ENCODE measurements around the gene ZNF81.
"Not testable (repeated sequence)": the region's sequence is repeated elsewhere in the genome, so short reads cannot be mapped to it uniquely, and the experiment has no call there.

Gene ZNF81

DNA sequence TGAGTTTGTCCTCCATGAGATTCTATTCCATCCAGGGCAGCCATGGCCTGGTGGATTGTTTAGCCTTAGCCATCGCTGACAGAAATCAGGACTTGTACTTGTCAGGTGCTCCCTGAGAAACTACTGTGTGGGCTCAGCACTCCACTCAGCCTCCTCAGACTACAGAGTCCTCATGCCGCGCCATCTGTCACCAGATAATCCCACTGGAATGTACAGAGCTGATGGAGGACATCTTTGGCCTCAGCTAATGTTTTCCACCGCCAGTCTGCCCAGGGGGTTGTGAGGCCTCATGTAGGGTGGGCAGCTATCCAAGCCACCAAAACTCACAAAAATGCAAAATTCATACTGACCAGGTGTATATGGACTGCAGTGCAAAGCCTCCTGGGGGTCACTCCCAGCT, 121.5 kb downstream of the ZNF81 start:
- H2AK5ac ChIP-seq (ENCODE audit: low read length); H2BK15ac ChIP-seq (replicated peaks; ENCODE audit: low read depth); H3K4me1 ChIP-seq (ENCODE audit: control insufficient read depth, low read depth, low read length); H3K27me3 ChIP-seq (ENCODE audit: insufficient read depth, low read length, poor library complexity); H3K4ac ChIP-seq (ENCODE audit: low read depth, low read length); H3K79me1 ChIP-seq (ENCODE audit: low read length); H3K27ac ChIP-seq (ENCODE audit: low read depth, low read length); H3K9ac ChIP-seq (ENCODE audit: low read length); H2BK5ac ChIP-seq (ENCODE audit: low read length); DNase-seq; H2BK120ac ChIP-seq (ENCODE audit: low read depth, low read length); H3K56ac ChIP-seq (ENCODE audit: low read length); H3K23ac ChIP-seq (ENCODE audit: low read length); H3K4me3 ChIP-seq (ENCODE audit: low read length); H3K4me2 ChIP-seq (ENCODE audit: low read length); H3K36me3 ChIP-seq (ENCODE audit: control insufficient read depth, insufficient read depth, low read length); H4K5ac ChIP-seq (ENCODE audit: low read length); H3K18ac ChIP-seq (ENCODE audit: low read length); H3K79me2 ChIP-seq (ENCODE audit: control insufficient read depth, insufficient read depth, low read length); H4K8ac ChIP-seq (ENCODE audit: low read depth, low read length): not testable (repeated sequence)
- WGBS (ENCODE audit: extremely low coverage, insufficient coverage, low lambda C conversion rate): no CpG with 5 or more reads among the region's 4 CpGs

DNA sequence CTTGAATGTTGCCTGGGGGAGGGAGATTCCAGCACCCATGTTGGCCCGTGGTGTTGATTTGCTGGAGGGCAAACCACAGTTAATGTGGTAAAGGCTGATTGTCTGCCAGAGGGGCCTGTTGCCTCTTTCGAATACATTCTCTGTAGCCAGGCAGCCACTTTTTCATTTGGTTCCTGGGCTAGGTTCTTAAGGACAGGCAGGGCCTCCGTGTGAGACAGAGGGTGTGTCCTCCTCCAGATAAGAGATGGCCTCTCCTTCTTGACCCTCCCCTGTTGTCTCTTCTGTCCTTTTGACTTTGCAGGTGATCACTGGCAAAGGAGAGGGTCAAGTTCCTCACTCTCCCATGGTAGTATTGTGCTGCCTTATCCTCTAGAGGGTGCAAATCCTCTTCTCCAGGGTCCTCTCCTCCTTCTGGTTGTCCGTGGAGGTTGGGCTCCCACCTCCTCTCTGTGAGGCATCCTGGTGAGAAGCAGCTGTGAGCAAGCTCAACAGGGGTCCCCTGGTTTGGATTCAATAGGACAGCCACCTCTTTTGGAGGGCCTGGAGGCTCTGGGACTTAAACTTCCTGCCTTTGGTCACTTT, 122.2 kb downstream of the ZNF81 start:
- H3K79me2 ChIP-seq (ENCODE audit: control insufficient read depth, insufficient read depth, low read length): no peaks in the 10 kb centered on the region
- H3K4me2 ChIP-seq (ENCODE audit: low read length): no peak overlapping the region
- no peaks in the 10 kb centered on the region for H3K4me1 ChIP-seq (ENCODE audit: control insufficient read depth, low read depth, low read length)
- peak; percentile 78 for DNase-seq
- no peaks in the 10 kb centered on the region for H3K36me3 ChIP-seq (ENCODE audit: control insufficient read depth, insufficient read depth, low read length)
- no peak overlapping the region for H2AK5ac ChIP-seq (ENCODE audit: low read length)
- no peak overlapping the region for H3K18ac ChIP-seq (ENCODE audit: low read length)
- no peak overlapping the region for H2BK120ac ChIP-seq (ENCODE audit: low read depth, low read length)
- no peak overlapping the region for H2BK15ac ChIP-seq (replicated peaks; ENCODE audit: low read depth)
- no peak overlapping the region for H4K5ac ChIP-seq (ENCODE audit: low read length)
- H3K27me3 ChIP-seq (ENCODE audit: insufficient read depth, low read length, poor library complexity): no peaks in the 10 kb centered on the region
- no peak overlapping the region for H2BK5ac ChIP-seq (ENCODE audit: low read length)
- no peak overlapping the region for H3K23ac ChIP-seq (ENCODE audit: low read length)
- WGBS (ENCODE audit: extremely low coverage, insufficient coverage, low lambda C conversion rate): no CpG with 5 or more reads among the region's 4 CpGs
- no peak overlapping the region for H3K9ac ChIP-seq (ENCODE audit: low read length)
- H3K4ac ChIP-seq (ENCODE audit: low read depth, low read length): no peak overlapping the region
- H3K79me1 ChIP-seq (ENCODE audit: low read length): no peaks in the 10 kb centered on the region
- H3K27ac ChIP-seq (ENCODE audit: low read depth, low read length): no peak overlapping the region
- no peak overlapping the region for H3K56ac ChIP-seq (ENCODE audit: low read length)
- H3K4me3 ChIP-seq (ENCODE audit: low read length): no peak overlapping the region
- no peak overlapping the region for H4K8ac ChIP-seq (ENCODE audit: low read depth, low read length)

DNA sequence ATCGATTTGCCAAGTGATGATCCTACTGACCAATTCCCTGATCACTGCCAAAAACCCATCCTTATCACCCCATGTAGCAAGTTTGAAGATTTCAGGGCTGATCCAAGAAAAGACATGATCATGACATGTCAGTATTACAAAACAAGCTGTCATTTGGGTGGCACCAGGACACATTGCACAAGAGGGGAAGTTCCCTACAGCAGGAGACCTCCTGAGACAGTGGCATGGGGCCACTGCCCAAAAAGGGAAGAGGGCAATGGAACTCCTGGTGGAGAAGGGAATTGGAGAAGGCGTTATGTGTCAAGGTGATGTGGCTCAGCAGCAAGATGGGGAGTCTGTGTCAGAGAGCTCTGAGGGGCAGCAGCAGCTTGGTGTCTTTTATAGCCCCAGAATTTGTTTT, 123.7 kb downstream of the ZNF81 start:
- no peak overlapping the region for H2BK15ac ChIP-seq (replicated peaks; ENCODE audit: low read depth)
- no peak overlapping the region for H3K4me3 ChIP-seq (ENCODE audit: low read length)
- H3K56ac ChIP-seq (ENCODE audit: low read length): no peak overlapping the region
- H3K27me3 ChIP-seq (ENCODE audit: insufficient read depth, low read length, poor library complexity): no peaks in the 10 kb centered on the region
- no peak overlapping the region for H3K9ac ChIP-seq (ENCODE audit: low read length)
- H3K27ac ChIP-seq (ENCODE audit: low read depth, low read length): no peak overlapping the region
- H3K4me1 ChIP-seq (ENCODE audit: control insufficient read depth, low read depth, low read length): no peaks in the 10 kb centered on the region
- H2BK5ac ChIP-seq (ENCODE audit: low read length): no peak overlapping the region
- no peak overlapping the region for H3K23ac ChIP-seq (ENCODE audit: low read length)
- no peak for DNase-seq
- H3K79me1 ChIP-seq (ENCODE audit: low read length): no peaks in the 10 kb centered on the region
- H4K8ac ChIP-seq (ENCODE audit: low read depth, low read length): no peak overlapping the region
- no peak overlapping the region for H3K4me2 ChIP-seq (ENCODE audit: low read length)
- no peaks in the 10 kb centered on the region for H3K36me3 ChIP-seq (ENCODE audit: control insufficient read depth, insufficient read depth, low read length)
- WGBS (ENCODE audit: extremely low coverage, insufficient coverage, low lambda C conversion rate): no CpG with 5 or more reads among the region's 2 CpGs
- H3K18ac ChIP-seq (ENCODE audit: low read length): no peak overlapping the region
- no peak overlapping the region for H3K4ac ChIP-seq (ENCODE audit: low read depth, low read length)
- H2BK120ac ChIP-seq (ENCODE audit: low read depth, low read length): no peak overlapping the region
- H4K5ac ChIP-seq (ENCODE audit: low read length): no peak overlapping the region
- H3K79me2 ChIP-seq (ENCODE audit: control insufficient read depth, insufficient read depth, low read length): no peaks in the 10 kb centered on the region
- no peak overlapping the region for H2AK5ac ChIP-seq (ENCODE audit: low read length)

DNA sequence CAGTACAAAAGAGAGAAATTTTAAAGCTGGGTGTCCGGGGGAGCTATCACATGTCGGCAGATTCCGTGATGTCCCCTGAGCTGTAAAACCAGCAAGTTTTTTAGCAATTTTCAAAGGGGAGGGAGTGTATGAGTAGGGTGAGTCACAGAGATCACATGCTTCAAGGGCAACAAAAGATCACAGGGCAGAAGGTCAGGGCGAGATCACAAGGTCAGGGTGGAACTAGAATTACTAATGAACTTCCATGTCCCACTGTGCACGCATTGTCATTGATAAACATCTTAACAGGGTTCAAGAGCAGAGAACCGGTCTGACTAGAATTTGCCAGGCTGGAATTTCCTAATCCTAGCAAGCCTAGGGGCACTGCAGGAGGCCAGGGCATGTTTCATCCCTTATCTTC, 125.1 kb downstream of the ZNF81 start:
- H3K4me3 ChIP-seq (ENCODE audit: low read length); H3K9ac ChIP-seq (ENCODE audit: low read length); H3K23ac ChIP-seq (ENCODE audit: low read length); H3K79me2 ChIP-seq (ENCODE audit: control insufficient read depth, insufficient read depth, low read length); H2AK5ac ChIP-seq (ENCODE audit: low read length); H3K79me1 ChIP-seq (ENCODE audit: low read length); H3K4me1 ChIP-seq (ENCODE audit: control insufficient read depth, low read depth, low read length); H2BK120ac ChIP-seq (ENCODE audit: low read depth, low read length); H3K36me3 ChIP-seq (ENCODE audit: control insufficient read depth, insufficient read depth, low read length); H4K5ac ChIP-seq (ENCODE audit: low read length); H2BK5ac ChIP-seq (ENCODE audit: low read length); H3K4me2 ChIP-seq (ENCODE audit: low read length); H3K56ac ChIP-seq (ENCODE audit: low read length); H3K4ac ChIP-seq (ENCODE audit: low read depth, low read length); H4K8ac ChIP-seq (ENCODE audit: low read depth, low read length); H2BK15ac ChIP-seq (replicated peaks; ENCODE audit: low read depth); H3K27ac ChIP-seq (ENCODE audit: low read depth, low read length); H3K27me3 ChIP-seq (ENCODE audit: insufficient read depth, low read length, poor library complexity); H3K18ac ChIP-seq (ENCODE audit: low read length): not testable (repeated sequence)
- WGBS (ENCODE audit: extremely low coverage, insufficient coverage, low lambda C conversion rate): no CpG with 5 or more reads among the region's 6 CpGs
- peak; percentile 7 for DNase-seq

DNA sequence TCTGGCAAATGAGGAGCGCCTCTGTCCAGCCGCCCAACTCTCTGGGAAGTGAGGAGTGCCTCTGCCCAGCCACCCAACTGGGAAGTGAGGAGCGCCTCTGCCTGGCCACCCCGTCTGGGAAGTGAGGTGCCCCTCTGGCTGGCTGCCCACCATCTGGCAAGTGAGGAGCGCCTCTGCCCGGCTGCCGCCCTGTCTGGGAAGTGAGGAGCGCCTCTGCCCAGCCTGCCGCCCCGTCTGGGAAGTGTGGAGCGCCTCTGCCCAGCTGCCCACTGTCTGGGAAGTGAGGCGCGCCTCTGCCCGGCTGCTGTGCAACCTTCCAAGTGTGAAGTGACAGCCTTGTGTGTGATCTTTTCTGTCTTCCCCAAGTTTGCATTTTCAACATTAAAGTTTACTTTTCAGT, 128.8 kb downstream of the ZNF81 start:
- H3K27ac ChIP-seq (ENCODE audit: low read depth, low read length); H4K5ac ChIP-seq (ENCODE audit: low read length); H4K8ac ChIP-seq (ENCODE audit: low read depth, low read length); H3K36me3 ChIP-seq (ENCODE audit: control insufficient read depth, insufficient read depth, low read length); H3K9ac ChIP-seq (ENCODE audit: low read length); H2BK120ac ChIP-seq (ENCODE audit: low read depth, low read length); H3K4me1 ChIP-seq (ENCODE audit: control insufficient read depth, low read depth, low read length); H3K79me1 ChIP-seq (ENCODE audit: low read length); H3K56ac ChIP-seq (ENCODE audit: low read length); H3K4me3 ChIP-seq (ENCODE audit: low read length); H3K18ac ChIP-seq (ENCODE audit: low read length); H2BK5ac ChIP-seq (ENCODE audit: low read length); H3K23ac ChIP-seq (ENCODE audit: low read length); H3K4ac ChIP-seq (ENCODE audit: low read depth, low read length); H2BK15ac ChIP-seq (replicated peaks; ENCODE audit: low read depth); H3K27me3 ChIP-seq (ENCODE audit: insufficient read depth, low read length, poor library complexity); DNase-seq; H2AK5ac ChIP-seq (ENCODE audit: low read length); H3K4me2 ChIP-seq (ENCODE audit: low read length); H3K79me2 ChIP-seq (ENCODE audit: control insufficient read depth, insufficient read depth, low read length): not testable (repeated sequence)
- WGBS (ENCODE audit: extremely low coverage, insufficient coverage, low lambda C conversion rate): no CpG with 5 or more reads among the region's 14 CpGs
